ENCODE measurements around the gene TNFRSF6B. TPM values are rescaled to one million over a fixed set of nuclear protein-coding genes. Genes with fewer than 3 reads are reported as not detected.
A peak's percentile ranks its signal among the peaks of the same experiment; 100 is the strongest.

The TNFRSF6B gene
- polyA plus RNA-seq, 1 of the 3 experiments (the other 2 are of a cell fraction), result 9.4 TPM

DNA sequence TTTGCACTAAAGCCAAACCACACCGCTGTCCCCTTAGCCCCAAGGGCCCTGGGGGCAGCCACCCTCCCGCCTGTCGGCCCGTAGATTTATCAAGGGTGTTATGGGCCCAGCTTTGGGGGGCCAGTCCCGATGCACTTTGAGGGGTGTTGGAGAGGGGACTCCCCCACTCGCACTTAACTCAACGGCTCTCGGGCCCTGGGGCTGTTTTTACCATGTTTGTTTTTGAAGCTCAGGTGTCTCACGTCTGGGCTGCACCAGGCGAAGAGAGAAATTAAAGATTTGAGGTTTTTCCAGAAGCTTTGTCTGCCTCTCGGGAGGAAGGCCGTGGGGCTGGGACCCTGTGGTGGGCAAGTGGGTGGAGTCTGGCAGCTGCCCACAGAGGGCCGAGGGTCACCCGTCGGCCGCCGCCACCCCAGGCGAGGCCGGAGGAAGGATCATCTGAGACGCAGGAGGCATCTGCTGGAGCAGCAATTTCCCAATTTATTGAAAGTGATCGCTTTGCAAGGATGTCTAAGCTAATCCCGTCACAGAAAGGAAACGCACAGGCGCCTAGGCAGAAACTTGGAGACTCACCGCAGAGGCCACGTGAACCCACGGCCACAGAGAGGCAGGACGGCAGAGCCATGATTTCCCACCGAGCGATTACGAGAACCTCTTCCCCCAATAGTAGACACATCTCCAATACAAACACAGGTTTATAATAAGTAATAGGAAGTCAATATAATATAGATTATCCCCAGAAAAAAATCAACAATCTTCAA lies 46.9 kb downstream of the TNFRSF6B start:
- 95% methylated on average over 17 of the region's 31 CpGs for WGBS (ENCODE audit: low lambda C conversion rate)
- no peak overlapping the region for H3K9ac ChIP-seq
- TF ChIP-seq RAD21 (IDR thresholded peaks at IDR 0.05; ENCODE audit: low read length) (no peak), FOXJ3 (CRISPR knock-in tag; IDR thresholded peaks at IDR 0.05) (no peak)
- H3K4me1 ChIP-seq (ENCODE audit: control insufficient read depth in 1 of 2, insufficient read depth in 2 of 2, low read depth in 1 of 2, low read length in 1 of 2), result peaks cover 0 to 14% of the 10 kb centered on the region in 2 experiments; a peak in 1 of 4 replicates
- no peak overlapping the region for H3K4me3 ChIP-seq (ENCODE audit: low read depth in 2 of 2, low read length in 1 of 2)
- no peaks in the 10 kb centered on the region for H3K9me3 ChIP-seq
- CTCF ChIA-PET, result interaction anchor here (3.6 kb wide), 1 partner anchor 32 kb away, joined by 16 read pairs; no protein-coding TSS in a partner anchor
- H4K20me1 ChIP-seq (ENCODE audit: insufficient read depth), result peaks cover 16% of the 10 kb centered on the region
- peaks cover 17% of the 10 kb centered on the region for H3F3A ChIP-seq (replicated peaks; ENCODE audit: insufficient read depth)
- H3K9me2 ChIP-seq, result no peaks in the 10 kb centered on the region
- POLR2A ChIA-PET, result interaction anchor here (0.6 kb wide), 1 partner anchor 21 kb away, joined by 3 read pairs; no protein-coding TSS in a partner anchor
- no peak for DNase-seq
- H3K79me2 ChIP-seq (ENCODE audit: insufficient read depth), result peaks cover 18% of the 10 kb centered on the region
- no peaks in the 10 kb centered on the region for H3K27me3 ChIP-seq (ENCODE audit: insufficient read depth)
- H3K4me2 ChIP-seq, result no peak overlapping the region
- H2AFZ ChIP-seq (ENCODE audit: low read depth), result no peak overlapping the region
- H3K36me3 ChIP-seq (replicated peaks in 1 of 2; ENCODE audit: control insufficient read depth in 1 of 2, insufficient read depth in 2 of 2, low read length in 1 of 2), result peaks cover 15 to 26% of the 10 kb centered on the region in 2 experiments
- no peak overlapping the region for H3K27ac ChIP-seq (ENCODE audit: low read depth in 2 of 2, low read length in 1 of 2)

DNA sequence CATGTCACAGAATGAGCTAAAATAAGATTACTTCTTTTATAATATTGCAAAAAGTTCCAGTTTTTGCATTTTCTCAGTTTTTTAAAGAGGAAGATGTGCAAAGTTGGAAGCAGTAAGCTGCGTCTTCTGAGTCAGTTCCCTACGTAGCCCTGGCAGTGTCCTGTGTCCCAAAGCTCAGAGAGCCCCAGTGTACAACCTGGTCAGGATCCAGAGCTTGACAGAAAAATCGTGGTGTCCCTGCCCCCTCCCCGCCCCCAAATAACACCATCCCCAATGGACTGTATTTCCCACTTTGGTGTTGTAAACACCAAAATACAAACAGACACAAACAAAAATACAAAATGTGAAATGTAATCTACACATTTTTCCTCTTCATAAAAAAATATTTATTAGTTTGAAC lies 47.7 kb downstream of the TNFRSF6B start:
- H3K9ac ChIP-seq, result no peak overlapping the region
- H3K36me3 ChIP-seq (replicated peaks in 1 of 2; ENCODE audit: control insufficient read depth in 1 of 2, insufficient read depth in 2 of 2, low read length in 1 of 2), result peaks cover 15 to 26% of the 10 kb centered on the region in 2 experiments
- no peaks in the 10 kb centered on the region for H3K9me2 ChIP-seq
- no peak overlapping the region for H2AFZ ChIP-seq (ENCODE audit: low read depth)
- WGBS (ENCODE audit: low lambda C conversion rate), result 83% methylated on average over 4 of the region's 4 CpGs
- H3K4me1 ChIP-seq (ENCODE audit: control insufficient read depth in 1 of 2, insufficient read depth in 2 of 2, low read depth in 1 of 2, low read length in 1 of 2), result peaks cover 0 to 12% of the 10 kb centered on the region in 2 experiments; a peak in 1 of 4 replicates
- no peaks in the 10 kb centered on the region for H3K27me3 ChIP-seq (ENCODE audit: insufficient read depth)
- no peak for DNase-seq
- H3K79me2 ChIP-seq (ENCODE audit: insufficient read depth), result peaks cover 18% of the 10 kb centered on the region
- no peaks in the 10 kb centered on the region for H3K9me3 ChIP-seq
- CTCF ChIA-PET, result interaction anchor here (3.6 kb wide), 1 partner anchor 31 kb away, joined by 16 read pairs; no protein-coding TSS in a partner anchor
- no peak overlapping the region for H3K4me3 ChIP-seq (ENCODE audit: low read depth in 2 of 2, low read length in 1 of 2)
- no peak overlapping the region for H3K4me2 ChIP-seq
- no peak overlapping the region for H3K27ac ChIP-seq (ENCODE audit: low read depth in 2 of 2, low read length in 1 of 2)
- H3F3A ChIP-seq (replicated peaks; ENCODE audit: insufficient read depth), result peaks cover 15% of the 10 kb centered on the region
- POLR2A ChIA-PET, result interaction anchor here (0.5 kb wide), 1 partner anchor 261 kb away, joined by 3 read pairs; no protein-coding TSS in a partner anchor
- peaks cover 16% of the 10 kb centered on the region for H4K20me1 ChIP-seq (ENCODE audit: insufficient read depth)
- 0 out of 2 replicates have a peak, but pooled peaks have one; percentile 11 for TF ChIP-seq POLR2AphosphoS5 (IDR thresholded peaks at IDR 0.05; ENCODE audit: low read depth, low read length)
- no peak for TF ChIP-seq JUND (IDR thresholded peaks at IDR 0.05)

DNA sequence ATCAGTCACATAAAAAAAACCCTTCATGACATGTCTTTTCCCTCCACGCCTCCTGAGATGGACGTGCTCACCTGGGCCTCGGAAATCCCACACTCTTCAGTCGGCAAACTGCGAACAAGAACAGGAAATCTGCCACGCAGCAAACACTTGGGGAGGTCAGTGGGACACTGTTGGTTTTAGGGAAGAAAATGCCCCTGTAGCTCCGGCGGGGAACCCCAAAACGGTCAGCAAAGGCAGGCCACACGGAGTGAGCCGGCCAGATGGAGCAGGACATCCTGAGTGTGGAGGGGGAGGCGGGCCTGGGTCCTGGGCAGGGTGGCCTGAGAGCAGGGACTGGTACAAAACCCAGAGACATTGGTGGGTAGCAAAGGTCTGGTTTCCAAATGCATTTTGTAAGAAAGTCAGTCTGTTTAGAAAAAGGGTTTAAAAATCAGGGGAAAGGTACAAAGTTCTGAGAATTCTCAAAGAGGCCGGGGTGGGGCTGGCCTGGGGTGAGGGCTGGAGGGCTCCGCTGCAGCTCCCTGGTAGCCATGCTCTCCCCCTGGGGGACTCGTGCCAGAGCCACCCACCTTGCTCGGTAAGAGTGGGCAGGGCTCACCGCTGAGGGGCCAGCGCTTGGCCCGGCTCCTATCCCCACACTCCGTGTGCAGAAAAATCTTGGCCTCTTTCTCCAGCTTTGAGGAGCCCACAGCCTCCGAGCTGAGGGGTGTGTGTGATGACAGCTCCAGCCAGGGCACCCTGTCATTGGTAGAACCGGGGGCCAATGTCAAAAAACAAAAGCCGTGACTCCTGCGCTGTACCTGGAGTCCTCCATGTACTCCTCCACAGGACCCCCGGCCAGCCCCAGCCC lies 48.3 kb downstream of the TNFRSF6B start:
- ChIA-PET CTCF (interaction anchor here (3.6 kb wide), 1 partner anchor 30 kb away, joined by 16 read pairs; no protein-coding TSS in a partner anchor), POLR2A (interaction anchor here (0.5 to 0.7 kb wide), 2 partner anchors 13 to 261 kb away, joined by 3 read pairs; no protein-coding TSS in a partner anchor)
- no peaks in the 10 kb centered on the region for H3K9me3 ChIP-seq
- WGBS (ENCODE audit: low lambda C conversion rate), result 91% methylated on average over 19 of the region's 25 CpGs
- peak overlapping the region in 1 of 2 experiments; percentile 16; a peak in 1 of 4 replicates for H3K27ac ChIP-seq (ENCODE audit: low read depth in 2 of 2, low read length in 1 of 2)
- H3K36me3 ChIP-seq (replicated peaks in 1 of 2; ENCODE audit: control insufficient read depth in 1 of 2, insufficient read depth in 2 of 2, low read length in 1 of 2), result peaks cover 15 to 26% of the 10 kb centered on the region in 2 experiments
- H3K4me3 ChIP-seq (ENCODE audit: low read depth in 2 of 2, low read length in 1 of 2), result no peak overlapping the region
- no peak overlapping the region for H2AFZ ChIP-seq (ENCODE audit: low read depth)
- TF ChIP-seq TEAD4 (IDR thresholded peaks at IDR 0.05; ENCODE audit: borderline replicate concordance, insufficient read depth), result no peak
- TF ChIP-seq, protein P1, sequence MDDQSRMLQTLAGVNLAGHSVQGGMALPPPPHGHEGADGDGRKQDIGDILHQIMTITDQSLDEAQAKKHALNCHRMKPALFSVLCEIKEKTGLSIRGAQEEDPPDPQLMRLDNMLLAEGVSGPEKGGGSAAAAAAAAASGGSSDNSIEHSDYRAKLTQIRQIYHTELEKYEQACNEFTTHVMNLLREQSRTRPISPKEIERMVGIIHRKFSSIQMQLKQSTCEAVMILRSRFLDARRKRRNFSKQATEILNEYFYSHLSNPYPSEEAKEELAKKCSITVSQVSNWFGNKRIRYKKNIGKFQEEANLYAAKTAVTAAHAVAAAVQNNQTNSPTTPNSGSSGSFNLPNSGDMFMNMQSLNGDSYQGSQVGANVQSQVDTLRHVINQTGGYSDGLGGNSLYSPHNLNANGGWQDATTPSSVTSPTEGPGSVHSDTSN (IDR thresholded peaks at IDR 0.05), result peak; percentile 12; the same call in 1 of the 2 replicates
- no peak for TF ChIP-seq FOXJ3 (CRISPR knock-in tag; IDR thresholded peaks at IDR 0.05)
- no peak for TF ChIP-seq SMC3 (IDR thresholded peaks at IDR 0.05; ENCODE audit: low read depth, low read length)
- H4K20me1 ChIP-seq (ENCODE audit: insufficient read depth), result peaks cover 16% of the 10 kb centered on the region
- no peaks in the 10 kb centered on the region for H3K27me3 ChIP-seq (ENCODE audit: insufficient read depth)
- H3F3A ChIP-seq (replicated peaks; ENCODE audit: insufficient read depth), result peaks cover 15% of the 10 kb centered on the region
- H3K9me2 ChIP-seq, result no peaks in the 10 kb centered on the region
- DNase-seq, result peak; percentile 25
- H3K4me1 ChIP-seq (ENCODE audit: control insufficient read depth in 1 of 2, insufficient read depth in 2 of 2, low read depth in 1 of 2, low read length in 1 of 2), result peaks cover 0 to 11% of the 10 kb centered on the region in 2 experiments; a peak in 1 of 4 replicates
- H3K9ac ChIP-seq, result no peak overlapping the region
- H3K79me2 ChIP-seq (ENCODE audit: insufficient read depth), result peaks cover 18% of the 10 kb centered on the region
- no peak overlapping the region for H3K4me2 ChIP-seq

Data from SK-N-SH (cell line).